Esophagus squamous epithelium (tissue), 5 donors: Measurements from ENCODE around the gene TAF3. TPM values are rescaled to one million over a fixed set of nuclear protein-coding genes. Genes with fewer than 3 reads are reported as not detected.

Experiments
- DNase-seq: peaks from one replicate; lab custom pipeline; 2025; lab: John Stamatoyannopoulos, UW
- H3K27ac ChIP-seq, 4 donors: fragments of 200-600 bp; sonication (generic); one replicate each; pipeline ENCODE4 v1.5.1; 2016 to 2019; ENCODE audit warnings: mild to moderate bottlenecking in 1 of 4
- H3K27me3 ChIP-seq, 4 donors: fragments of 200-600 bp; sonication (generic); 1 replicate in 3 of 4; 2 replicates in 1 of 4; pipeline versions ENCODE4 v1.5.1 to v1.6.0; 2017 to 2021; ENCODE audit warnings: antibody characterized with exemption in 1 of 4
- H3K36me3 ChIP-seq, 3 donors: fragments of 200-600 bp; sonication (generic); one replicate each; pipeline ENCODE4 v1.5.1; 2016 to 2019
- H3K4me1 ChIP-seq, 3 donors: fragments of 200-600 bp; sonication (generic); one replicate each; pipeline ENCODE4 v1.5.1; 2017 to 2019
- H3K4me3 ChIP-seq, 4 donors: fragments of 200-600 bp; sonication (generic); 1 replicate in 3 of 4; 2 replicates in 1 of 4; pipeline ENCODE4 v1.5.1; 2016 to 2019; ENCODE audit warnings: mild to moderate bottlenecking in 2 of 4, moderate library complexity in 1 of 4
- H3K9me3 ChIP-seq, 3 donors: fragments of 200-600 bp; sonication (generic); one replicate each; pipeline ENCODE4 v1.5.1; 2016 to 2019
- POLR2A ChIP-seq, 4 donors: fragments of 450-650 bp; IDR thresholded peaks; one replicate each; pipeline ENCODE4 v1.6.1; 2017; ENCODE audit warnings: antibody characterized with exemption in 4 of 4, mild to moderate bottlenecking in 4 of 4, moderate library complexity in 3 of 4
- WGBS, 2 donors: methylation state at CpG; one replicate each; pipeline ENCODE4 v1.1.5; 2018; 5-methylcytosine and 5-hydroxymethylcytosine counted together
- intact Hi-C: fragments of 100-400 bp; cut with DNase I; formaldehyde crosslinking; loops from one replicate; pipeline ENCODE4 v1.15.0; 2022
- total RNA-seq, 4 donors: library from RNA; depleted of rRNA; stranded (reverse); fragments of >200 nt; gene quantifications; one replicate each; pipeline ENCODE4 v1.1.0, GENCODE V29; 2016
- TF ChIP-seq, protein P1 (sequence below), 6 experiments: fragments of 450-650 bp in 4 of 6; fragments of 200-600 bp in 2 of 6; sonication (generic) in 2 of 6; IDR thresholded peaks; one replicate each; pipeline ENCODE4 v1.5.1; 2016 to 2019; ENCODE audit warnings: antibody characterized with exemption in 6 of 6, mild to moderate bottlenecking in 4 of 6, moderate library complexity in 4 of 6
- donor health status: DM: yes; HTN: yes; CAD: no.

TAF3 gene
- total RNA-seq, 4 donors from 2014 or later, result 2.6 to 5.1 (median 3.6) TPM

GRCh38 chr10:7941576-7941975 lies 123.3 kb downstream of the TAF3 start:
- no peak for TF ChIP-seq POLR2A (IDR thresholded peaks at IDR 0.05)
- TF ChIP-seq, protein P1, sequence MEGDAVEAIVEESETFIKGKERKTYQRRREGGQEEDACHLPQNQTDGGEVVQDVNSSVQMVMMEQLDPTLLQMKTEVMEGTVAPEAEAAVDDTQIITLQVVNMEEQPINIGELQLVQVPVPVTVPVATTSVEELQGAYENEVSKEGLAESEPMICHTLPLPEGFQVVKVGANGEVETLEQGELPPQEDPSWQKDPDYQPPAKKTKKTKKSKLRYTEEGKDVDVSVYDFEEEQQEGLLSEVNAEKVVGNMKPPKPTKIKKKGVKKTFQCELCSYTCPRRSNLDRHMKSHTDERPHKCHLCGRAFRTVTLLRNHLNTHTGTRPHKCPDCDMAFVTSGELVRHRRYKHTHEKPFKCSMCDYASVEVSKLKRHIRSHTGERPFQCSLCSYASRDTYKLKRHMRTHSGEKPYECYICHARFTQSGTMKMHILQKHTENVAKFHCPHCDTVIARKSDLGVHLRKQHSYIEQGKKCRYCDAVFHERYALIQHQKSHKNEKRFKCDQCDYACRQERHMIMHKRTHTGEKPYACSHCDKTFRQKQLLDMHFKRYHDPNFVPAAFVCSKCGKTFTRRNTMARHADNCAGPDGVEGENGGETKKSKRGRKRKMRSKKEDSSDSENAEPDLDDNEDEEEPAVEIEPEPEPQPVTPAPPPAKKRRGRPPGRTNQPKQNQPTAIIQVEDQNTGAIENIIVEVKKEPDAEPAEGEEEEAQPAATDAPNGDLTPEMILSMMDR (IDR thresholded peaks at IDR 0.05), result no peak
- H3K27ac ChIP-seq, result no peak overlapping the region
- 83 to 86% methylated on average over 6 of the region's 6 CpGs for WGBS, 2 donors
- no peaks in the 10 kb centered on the region for H3K36me3 ChIP-seq
- no peak overlapping the region for H3K4me3 ChIP-seq
- no peaks in the 10 kb centered on the region for H3K27me3 ChIP-seq
- H3K9me3 ChIP-seq, result no peaks in the 10 kb centered on the region
- no peak for DNase-seq
- peaks cover 0 to 20% (median 0%) of the 10 kb centered on the region in 3 donors for H3K4me1 ChIP-seq
- intact Hi-C loops, result no loop called here

- Histone ChIP-seq H3K4me1 (peaks cover 0 to 19% (median 0%) of the 10 kb centered on the region in 3 donors), H3K27me3 (no peaks in the 10 kb centered on the region), H3K36me3 (no peaks in the 10 kb centered on the region), H3K27ac (no peak overlapping the region), H3K4me3 (no peak overlapping the region), H3K9me3 (no peaks in the 10 kb centered on the region)
- intact Hi-C loops, result no loop called here
- WGBS, 2 donors, result 84 to 94% methylated on average over 4 of the region's 4 CpGs
- DNase-seq, result no peak
- TF ChIP-seq, protein P1 (IDR thresholded peaks at IDR 0.05), result no peak
- TF ChIP-seq POLR2A (IDR thresholded peaks at IDR 0.05), result no peak
These were observed 124.0 kb downstream of the TAF3 start for GRCh38 chr10:7942316-7942715.

GRCh38 chr10:7942859-7943258 lies 124.6 kb downstream of the TAF3 start:
- no peaks in the 10 kb centered on the region for H3K27me3 ChIP-seq
- H3K27ac ChIP-seq, result no peak overlapping the region
- H3K4me1 ChIP-seq, result peaks cover 0 to 14% (median 0%) of the 10 kb centered on the region in 3 donors
- intact Hi-C loops, result no loop called here
- no peak overlapping the region for H3K4me3 ChIP-seq
- H3K36me3 ChIP-seq, result no peaks in the 10 kb centered on the region
- no peak for TF ChIP-seq POLR2A (IDR thresholded peaks at IDR 0.05)
- TF ChIP-seq, protein P1 (IDR thresholded peaks at IDR 0.05), result no peak
- WGBS, 2 donors, result 93 to 94% methylated on average over 11 of the region's 11 CpGs
- H3K9me3 ChIP-seq, result no peaks in the 10 kb centered on the region
- no peak for DNase-seq

DNA sequence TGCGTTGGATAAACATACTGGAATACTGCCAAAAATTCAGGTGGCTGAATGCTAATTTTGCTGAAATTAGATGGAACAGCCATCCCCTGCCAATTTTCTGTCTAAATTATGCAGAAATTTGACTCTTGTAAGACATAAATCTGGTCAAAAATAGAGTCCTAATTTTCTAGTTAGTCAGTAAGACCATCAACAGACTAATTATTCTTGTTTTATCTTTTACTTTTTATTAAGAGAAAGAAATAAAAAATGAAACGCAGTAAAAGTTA lies 125.8 kb downstream of the TAF3 start:
- Histone ChIP-seq H3K4me3 (no peak overlapping the region), H3K9me3 (no peaks in the 10 kb centered on the region), H3K27ac (no peak overlapping the region), H3K36me3 (no peaks in the 10 kb centered on the region), H3K27me3 (no peaks in the 10 kb centered on the region), H3K4me1 (peaks cover 0 to 9% (median 0%) of the 10 kb centered on the region in 3 donors)
- intact Hi-C loops, result no loop called here
- no peak for DNase-seq
- TF ChIP-seq, protein P1 (IDR thresholded peaks at IDR 0.05), result no peak
- TF ChIP-seq POLR2A (IDR thresholded peaks at IDR 0.05), result no peak
- 65 to 80% methylated on average over 2 of the region's 2 CpGs for WGBS, 2 donors

DNA sequence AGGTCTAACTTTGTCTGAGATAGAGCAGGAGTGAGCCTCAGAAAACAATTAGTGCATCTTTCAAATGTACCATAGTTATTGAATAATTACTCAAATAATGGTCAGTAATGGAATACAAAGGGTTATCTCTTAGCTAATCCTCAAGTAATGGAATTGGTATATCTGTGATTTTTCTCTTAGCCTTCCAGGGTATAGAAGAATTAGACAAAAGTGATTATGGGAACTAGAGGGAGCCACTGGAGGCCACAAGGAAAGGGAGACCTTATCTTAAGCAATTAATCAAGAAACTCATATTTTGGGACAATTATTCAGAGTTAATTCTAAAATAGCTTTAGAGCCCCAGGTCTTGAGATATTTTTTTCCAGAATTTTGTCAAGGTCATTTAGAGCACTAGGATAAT lies 126.2 kb downstream of the TAF3 start:
- intact Hi-C loops, result no loop called here
- H3K4me3 ChIP-seq, result no peak overlapping the region
- TF ChIP-seq POLR2A (IDR thresholded peaks at IDR 0.05), result no peak
- TF ChIP-seq, protein P1 (IDR thresholded peaks at IDR 0.05), result no peak
- H3K27ac ChIP-seq, result no peak overlapping the region
- H3K36me3 ChIP-seq, result no peaks in the 10 kb centered on the region
- H3K9me3 ChIP-seq, result no peaks in the 10 kb centered on the region
- no peak for DNase-seq
- H3K4me1 ChIP-seq, result peaks cover 0 to 9% (median 0%) of the 10 kb centered on the region in 3 donors
- H3K27me3 ChIP-seq, result no peaks in the 10 kb centered on the region
